Ascending aorta (tissue), 2 donors: ENCODE data around the gene CHST13. TPM values are rescaled to one million over a fixed set of nuclear protein-coding genes. Genes with fewer than 3 reads are reported as not detected.

Experiments
- DNase-seq, 2 donors: peaks; one replicate each; pipeline ENCODE4 v3.0.0-alpha.2; 2019; ENCODE audit warnings: low spot score in 2 of 2
- H3K27ac ChIP-seq, 2 donors: fragments of 200-600 bp; sonication (generic); one replicate each; pipeline ENCODE4 v1.5.1; 2016 to 2017; ENCODE audit warnings: mild to moderate bottlenecking in 1 of 2
- H3K27me3 ChIP-seq: fragments of 200-600 bp; sonication (generic); one replicate; pipeline ENCODE4 v1.5.1; 2017
- H3K36me3 ChIP-seq, 2 donors: fragments of 200-600 bp; sonication (generic); one replicate each; pipeline ENCODE4 v1.5.1; 2016
- H3K4me1 ChIP-seq, 2 donors: fragments of 200-600 bp; sonication (generic); one replicate each; pipeline ENCODE4 v1.5.1; 2016 to 2017; ENCODE audit warnings: mild to moderate bottlenecking in 1 of 2
- H3K4me3 ChIP-seq, 2 donors: fragments of 200-600 bp; sonication (generic); one replicate each; pipeline ENCODE4 v1.5.1; 2016 to 2017; ENCODE audit warnings: mild to moderate bottlenecking in 1 of 2
- H3K9me3 ChIP-seq, 2 donors: fragments of 200-600 bp; sonication (generic); one replicate each; pipeline ENCODE4 v1.5.1; 2016
- CTCF ChIP-seq, 3 experiments: fragments of 200-600 bp in 2 of 3; fragments of 450-650 bp in 1 of 3; sonication (generic) in 2 of 3; IDR thresholded peaks; one replicate each; pipeline ENCODE4 v1.5.1; 2016 to 2019; ENCODE audit warnings: antibody characterized with exemption in 3 of 3, mild to moderate bottlenecking in 1 of 3, moderate library complexity in 1 of 3
- intact Hi-C: fragments of 100-400 bp; cut with DNase I; formaldehyde crosslinking; loops from one replicate; pipeline ENCODE4 v1.15.1; 2023
- total RNA-seq: library from RNA; depleted of rRNA; stranded (reverse); fragments of >200 nt; gene quantifications from one replicate; pipeline ENCODE4 v1.1.0, GENCODE V29; 2016

CHST13 gene
- total RNA-seq, 1 donor from 2014 or later = not detected

- no peak for TF ChIP-seq CTCF (IDR thresholded peaks at IDR 0.05)
- intact Hi-C loops = no loop called here
- no peak for DNase-seq
These were observed 46.2 kb downstream of the CHST13 start for GRCh38 chr3:126570103-126570541.

GRCh38 chr3:126571078-126571477 is 47.1 kb downstream of the CHST13 start:
- Histone ChIP-seq H3K27ac (no peak overlapping the region), H3K4me1 (no peaks in the 10 kb centered on the region), H3K9me3 (no peaks in the 10 kb centered on the region), H3K4me3 (no peak overlapping the region), H3K27me3 (no peaks in the 10 kb centered on the region), H3K36me3 (no peaks in the 10 kb centered on the region)
- DNase-seq = no peak
- TF ChIP-seq CTCF (IDR thresholded peaks at IDR 0.05) = no peak
- intact Hi-C loops = no loop called here

More at GRCh38 chr3:126570103-126570541, 46.2 kb downstream of the CHST13 start:
- H3K36me3 ChIP-seq = no peaks in the 10 kb centered on the region
- no peaks in the 10 kb centered on the region for H3K27me3 ChIP-seq
- H3K4me3 ChIP-seq = no peak overlapping the region
- no peaks in the 10 kb centered on the region for H3K9me3 ChIP-seq
- H3K4me1 ChIP-seq = no peaks in the 10 kb centered on the region
- no peak overlapping the region for H3K27ac ChIP-seq

- Histone ChIP-seq H3K36me3 (no peaks in the 10 kb centered on the region), H3K27ac (no peak overlapping the region), H3K4me1 (no peaks in the 10 kb centered on the region), H3K9me3 (no peaks in the 10 kb centered on the region), H3K27me3 (no peaks in the 10 kb centered on the region), H3K4me3 (no peak overlapping the region)
- no peak for DNase-seq
- intact Hi-C loops = no loop called here
- no peak for TF ChIP-seq CTCF (IDR thresholded peaks at IDR 0.05)
These were observed 49.6 kb downstream of the CHST13 start for GRCh38 chr3:126573492-126574117.

GRCh38 chr3:126577261-126577660 is 53.3 kb downstream of the CHST13 start:
- H3K27me3 ChIP-seq = no peaks in the 10 kb centered on the region
- no peaks in the 10 kb centered on the region for H3K4me1 ChIP-seq
- intact Hi-C loops = no loop called here
- no peaks in the 10 kb centered on the region for H3K36me3 ChIP-seq
- no peak overlapping the region for H3K4me3 ChIP-seq
- no peak for DNase-seq
- H3K9me3 ChIP-seq = peaks cover 0 to 11% of the 10 kb centered on the region in 2 donors
- no peak overlapping the region for H3K27ac ChIP-seq
- no peak for TF ChIP-seq CTCF (IDR thresholded peaks at IDR 0.05)

- Histone ChIP-seq H3K4me1 (no peaks in the 10 kb centered on the region), H3K9me3 (peaks cover 0 to 12% of the 10 kb centered on the region in 2 donors), H3K4me3 (no peak overlapping the region), H3K27me3 (no peaks in the 10 kb centered on the region), H3K36me3 (no peaks in the 10 kb centered on the region), H3K27ac (no peak overlapping the region)
- no peak for DNase-seq
- no peak for TF ChIP-seq CTCF (IDR thresholded peaks at IDR 0.05)
- intact Hi-C loops = no loop called here
These were observed 54.7 kb downstream of the CHST13 start for GRCh38 chr3:126578702-126579101.

- intact Hi-C loops = no loop called here
- Histone ChIP-seq H3K9me3 (peaks cover 0 to 18% of the 10 kb centered on the region in 2 donors), H3K27me3 (no peaks in the 10 kb centered on the region), H3K4me1 (no peaks in the 10 kb centered on the region), H3K4me3 (no peak overlapping the region), H3K36me3 (no peaks in the 10 kb centered on the region), H3K27ac (no peak overlapping the region)
- TF ChIP-seq CTCF (IDR thresholded peaks at IDR 0.05) = no peak
- no peak for DNase-seq
These were observed 56.8 kb downstream of the CHST13 start for GRCh38 chr3:126580746-126581145.
